Esophagus squamous epithelium (tissue), 5 donors: ENCODE results near the gene CHEK1. TPM values are rescaled to one million over a fixed set of nuclear protein-coding genes. Genes with fewer than 3 reads are reported as not detected.

ENCODE experiments used
- DNase-seq: peaks from one replicate; lab custom pipeline; 2025; lab: John Stamatoyannopoulos, UW
- H3K27ac ChIP-seq, 4 donors: fragments of 200-600 bp; sonication (generic); one replicate each; pipeline ENCODE4 v1.5.1; 2016 to 2019; ENCODE audit warnings: mild to moderate bottlenecking in 1 of 4
- H3K27me3 ChIP-seq, 4 donors: fragments of 200-600 bp; sonication (generic); 1 replicate in 3 of 4; 2 replicates in 1 of 4; pipeline versions ENCODE4 v1.5.1 to v1.6.0; 2017 to 2021; ENCODE audit warnings: antibody characterized with exemption in 1 of 4
- H3K36me3 ChIP-seq, 3 donors: fragments of 200-600 bp; sonication (generic); one replicate each; pipeline ENCODE4 v1.5.1; 2016 to 2019
- H3K4me1 ChIP-seq, 3 donors: fragments of 200-600 bp; sonication (generic); one replicate each; pipeline ENCODE4 v1.5.1; 2017 to 2019
- H3K4me3 ChIP-seq, 4 donors: fragments of 200-600 bp; sonication (generic); 1 replicate in 3 of 4; 2 replicates in 1 of 4; pipeline ENCODE4 v1.5.1; 2016 to 2019; ENCODE audit warnings: mild to moderate bottlenecking in 2 of 4, moderate library complexity in 1 of 4
- H3K9me3 ChIP-seq, 3 donors: fragments of 200-600 bp; sonication (generic); one replicate each; pipeline ENCODE4 v1.5.1; 2016 to 2019
- POLR2A ChIP-seq, 4 donors: fragments of 450-650 bp; IDR thresholded peaks; one replicate each; pipeline ENCODE4 v1.6.1; 2017; ENCODE audit warnings: antibody characterized with exemption in 4 of 4, mild to moderate bottlenecking in 4 of 4, moderate library complexity in 3 of 4
- whole genome bisulfite sequencing, 2 donors: methylation state at CpG; one replicate each; pipeline ENCODE4 v1.1.5; 2018; 5-methylcytosine and 5-hydroxymethylcytosine counted together
- intact Hi-C: fragments of 100-400 bp; cut with DNase I; formaldehyde crosslinking; loops from one replicate; pipeline ENCODE4 v1.15.0; 2022
- total RNA-seq, 4 donors: library from RNA; depleted of rRNA; stranded (reverse); fragments of >200 nt; gene quantifications; one replicate each; pipeline ENCODE4 v1.1.0, GENCODE V29; 2016
- TF ChIP-seq, protein P1 (sequence below), 6 experiments: fragments of 450-650 bp in 4 of 6; fragments of 200-600 bp in 2 of 6; sonication (generic) in 2 of 6; IDR thresholded peaks; one replicate each; pipeline ENCODE4 v1.5.1; 2016 to 2019; ENCODE audit warnings: antibody characterized with exemption in 6 of 6, mild to moderate bottlenecking in 4 of 6, moderate library complexity in 4 of 6
- donor health status: DM: yes; HTN: yes; CAD: no.

Gene CHEK1
- total RNA-seq, 4 donors from 2014 or later: 4.0 to 21.7 (median 7.5) TPM

GRCh38 chr11:125688632-125689031 is 63.7 kb downstream of the CHEK1 start:
- intact Hi-C loops: no loop called here
- TF ChIP-seq, protein P1, sequence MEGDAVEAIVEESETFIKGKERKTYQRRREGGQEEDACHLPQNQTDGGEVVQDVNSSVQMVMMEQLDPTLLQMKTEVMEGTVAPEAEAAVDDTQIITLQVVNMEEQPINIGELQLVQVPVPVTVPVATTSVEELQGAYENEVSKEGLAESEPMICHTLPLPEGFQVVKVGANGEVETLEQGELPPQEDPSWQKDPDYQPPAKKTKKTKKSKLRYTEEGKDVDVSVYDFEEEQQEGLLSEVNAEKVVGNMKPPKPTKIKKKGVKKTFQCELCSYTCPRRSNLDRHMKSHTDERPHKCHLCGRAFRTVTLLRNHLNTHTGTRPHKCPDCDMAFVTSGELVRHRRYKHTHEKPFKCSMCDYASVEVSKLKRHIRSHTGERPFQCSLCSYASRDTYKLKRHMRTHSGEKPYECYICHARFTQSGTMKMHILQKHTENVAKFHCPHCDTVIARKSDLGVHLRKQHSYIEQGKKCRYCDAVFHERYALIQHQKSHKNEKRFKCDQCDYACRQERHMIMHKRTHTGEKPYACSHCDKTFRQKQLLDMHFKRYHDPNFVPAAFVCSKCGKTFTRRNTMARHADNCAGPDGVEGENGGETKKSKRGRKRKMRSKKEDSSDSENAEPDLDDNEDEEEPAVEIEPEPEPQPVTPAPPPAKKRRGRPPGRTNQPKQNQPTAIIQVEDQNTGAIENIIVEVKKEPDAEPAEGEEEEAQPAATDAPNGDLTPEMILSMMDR (IDR thresholded peaks at IDR 0.05): no peak
- no peak for TF ChIP-seq POLR2A (IDR thresholded peaks at IDR 0.05)

DNA sequence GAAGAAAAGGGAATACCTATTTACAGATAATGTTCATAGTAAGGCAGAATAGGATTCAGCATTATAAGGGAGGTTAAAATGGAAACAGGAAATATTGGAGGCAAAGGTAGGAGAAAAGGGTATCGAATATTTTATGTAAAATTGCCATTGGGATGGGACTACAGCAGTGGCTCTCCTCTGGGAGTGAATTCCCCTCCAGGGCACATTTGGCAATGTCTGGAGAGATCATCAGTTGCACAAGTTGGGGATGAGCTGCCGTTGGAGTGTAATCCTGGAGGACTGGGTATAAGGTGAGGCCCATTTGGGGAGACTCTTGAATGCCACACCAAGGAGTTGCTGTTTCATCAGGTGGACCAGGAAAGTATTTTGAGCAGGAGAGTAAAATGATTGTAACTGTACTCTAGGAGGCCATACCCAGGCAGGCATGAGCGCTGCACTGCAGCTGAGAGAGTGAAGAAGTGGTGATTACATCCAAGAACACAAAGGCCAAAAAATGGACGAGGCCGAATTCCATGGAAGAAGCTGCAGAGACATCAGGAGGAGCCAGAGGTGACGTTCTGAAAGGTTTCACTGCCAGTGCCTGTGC is 64.4 kb downstream of the CHEK1 start:
- Histone ChIP-seq H3K36me3 (no peaks in the 10 kb centered on the region), H3K27ac (no peak overlapping the region), H3K4me1 (no peaks in the 10 kb centered on the region), H3K27me3 (no peaks in the 10 kb centered on the region), H3K9me3 (no peaks in the 10 kb centered on the region), H3K4me3 (no peak overlapping the region)
- 81 to 82% methylated on average over 6 of the region's 6 CpGs for WGBS, 2 donors
- TF ChIP-seq, protein P1 (IDR thresholded peaks at IDR 0.05): no peak
- no peak for TF ChIP-seq POLR2A (IDR thresholded peaks at IDR 0.05)
- no peak for DNase-seq
- intact Hi-C loops: no loop called here

More at GRCh38 chr11:125688632-125689031, 63.7 kb downstream of the CHEK1 start:
- WGBS, 2 donors: 93% methylated on average over 2 of the region's 3 CpGs; no CpG with 5 or more reads in 1 of the 2 donors
- Histone ChIP-seq H3K36me3 (no peaks in the 10 kb centered on the region), H3K27ac (no peak overlapping the region), H3K9me3 (no peaks in the 10 kb centered on the region), H3K27me3 (no peaks in the 10 kb centered on the region), H3K4me3 (no peak overlapping the region), H3K4me1 (no peaks in the 10 kb centered on the region)
- no peak for DNase-seq

DNA sequence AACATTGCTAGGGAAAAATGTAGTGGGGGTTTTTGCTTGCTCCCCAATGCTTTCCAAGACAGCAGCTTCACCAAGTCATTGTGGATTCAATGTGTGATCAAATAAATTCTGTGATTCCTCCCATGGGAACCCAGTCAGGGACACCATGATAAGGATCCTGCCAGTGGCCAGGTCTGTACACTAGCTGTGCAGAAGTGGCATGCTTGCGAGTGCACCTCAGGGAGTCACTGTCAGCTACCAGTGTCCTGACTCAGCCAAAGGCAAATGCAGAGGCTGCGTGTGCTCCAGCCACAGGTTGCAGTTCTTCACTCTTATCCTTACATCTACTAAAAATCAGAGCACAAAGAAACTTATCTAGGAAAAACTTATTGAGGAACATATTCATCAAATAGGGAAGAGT is 65.0 kb downstream of the CHEK1 start:
- no peaks in the 10 kb centered on the region for H3K9me3 ChIP-seq
- no peak overlapping the region for H3K4me3 ChIP-seq
- H3K36me3 ChIP-seq: no peaks in the 10 kb centered on the region
- no peaks in the 10 kb centered on the region for H3K27me3 ChIP-seq
- H3K27ac ChIP-seq: no peak overlapping the region
- TF ChIP-seq POLR2A (IDR thresholded peaks at IDR 0.05): no peak
- TF ChIP-seq, protein P1 (IDR thresholded peaks at IDR 0.05): no peak
- intact Hi-C loops: no loop called here
- DNase-seq: no peak
- H3K4me1 ChIP-seq: no peaks in the 10 kb centered on the region
- 67 to 88% methylated on average over 1 of the region's 2 CpGs for WGBS, 2 donors

- H3K27me3 ChIP-seq: no peaks in the 10 kb centered on the region
- no peaks in the 10 kb centered on the region for H3K36me3 ChIP-seq
- no peak overlapping the region for H3K4me3 ChIP-seq
- 71 to 76% methylated on average over 3 to 4 of the region's 5 CpGs for WGBS, 2 donors
- TF ChIP-seq, protein P1 (IDR thresholded peaks at IDR 0.05): no peak
- TF ChIP-seq POLR2A (IDR thresholded peaks at IDR 0.05): no peak
- intact Hi-C loops: no loop called here
- H3K9me3 ChIP-seq: no peaks in the 10 kb centered on the region
- H3K27ac ChIP-seq: no peak overlapping the region
- no peaks in the 10 kb centered on the region for H3K4me1 ChIP-seq
- no peak for DNase-seq
Measured at GRCh38 chr11:125692887-125693286, 67.9 kb downstream of the CHEK1 start.

GRCh38 chr11:125694951-125695350 is 70.0 kb downstream of the CHEK1 start:
- no peaks in the 10 kb centered on the region for H3K36me3 ChIP-seq
- no peaks in the 10 kb centered on the region for H3K4me1 ChIP-seq
- H3K9me3 ChIP-seq: no peaks in the 10 kb centered on the region
- WGBS, 2 donors: 46 to 54% methylated on average over 2 of the region's 2 CpGs
- H3K27ac ChIP-seq: no peak overlapping the region
- H3K27me3 ChIP-seq: no peaks in the 10 kb centered on the region
- no peak for DNase-seq
- no peak for TF ChIP-seq POLR2A (IDR thresholded peaks at IDR 0.05)
- TF ChIP-seq, protein P1 (IDR thresholded peaks at IDR 0.05): no peak
- H3K4me3 ChIP-seq: no peak overlapping the region
- intact Hi-C loops: no loop called here
